Activated CD8-positive, alpha-beta T cell treated with anti-CD3 and anti-CD28 coated beads for 36 hours (primary cell): Measurements from ENCODE around the gene FRMPD3. TPM values are rescaled to one million over a fixed set of nuclear protein-coding genes. Genes with fewer than 3 reads are reported as not detected.
A peak's percentile ranks its signal among the peaks of the same experiment; 100 is the strongest.

Source experiments
- ATAC-seq: fragments of 200-7000 bp; cut with Tn5 transposase; one replicate; pipeline ENCODE4 v1.10.0; 2021; ENCODE audit warnings: mild to moderate bottlenecking, moderate library complexity
- CTCF ChIA-PET: fragments of 350-600 bp; sonication (Branson Sonifier 250); formaldehyde crosslinking; loops from one replicate; lab custom pipeline; 2021; ENCODE audit warnings: antibody characterized with exemption; lab: Charles Lee
- POLR2A ChIA-PET: fragments of 350-600 bp; sonication (Branson Sonifier 250); formaldehyde crosslinking; loops from one replicate; lab custom pipeline; 2021; ENCODE audit warnings: antibody characterized with exemption; lab: Charles Lee
- DNase-seq: peaks from one replicate; pipeline ENCODE4 v3.0.0-alpha.2; 2020
- H3K27ac Mint-ChIP-seq: one replicate; pipeline ENCODE4 v1.8.0; 2021; ENCODE audit warnings: mild to moderate bottlenecking, mixed read lengths
- H3K27me3 Mint-ChIP-seq: one replicate; pipeline ENCODE4 v1.8.0; 2021; ENCODE audit warnings: mixed read lengths
- H3K36me3 Mint-ChIP-seq: one replicate; pipeline ENCODE4 v1.8.0; 2021; ENCODE audit warnings: low read depth, mixed read lengths
- H3K4me1 Mint-ChIP-seq: one replicate; pipeline ENCODE4 v1.8.0; 2021; ENCODE audit warnings: low read depth, mixed read lengths
- H3K4me3 Mint-ChIP-seq: one replicate; pipeline ENCODE4 v1.8.0; 2021; ENCODE audit warnings: mild to moderate bottlenecking, moderate library complexity, mixed read lengths
- H3K9me3 Mint-ChIP-seq: one replicate; pipeline ENCODE4 v1.8.0; 2021; ENCODE audit warnings: mixed read lengths
- CTCF ChIP-seq: fragments of 200-600 bp; IDR thresholded peaks from one replicate; pipeline ENCODE4 v1.8.0; 2022; ENCODE audit warnings: antibody characterized with exemption, mild to moderate bottlenecking
- intact Hi-C: fragments of 100-400 bp; cut with micrococcal nuclease; formaldehyde crosslinking; loops from one replicate; pipeline ENCODE4 v1.10.0; 2022
- total RNA-seq, 2 experiments: library from RNA; stranded (reverse); gene quantifications; one replicate each; pipeline ENCODE4 v1.2.3, GENCODE V29; 2021

Gene FRMPD3
- total RNA-seq, result not detected

- no peaks in the 10 kb centered on the region for H3K36me3 Mint-ChIP-seq
- DNase-seq, result no peak
- H3K27me3 Mint-ChIP-seq, result peaks cover 41% of the 10 kb centered on the region
- H3K4me1 Mint-ChIP-seq, result peaks cover 16% of the 10 kb centered on the region
- no peak for ATAC-seq
- no peak within 1 kb of the TSS for H3K27ac Mint-ChIP-seq
- intact Hi-C loops, result no loop called here
- ChIA-PET CTCF (interaction anchor here (0.8 kb wide), 1 partner anchor 329 kb away, joined by 3 read pairs; no protein-coding TSS in a partner anchor), POLR2A (interaction anchor here (1.1 kb wide), 1 partner anchor 12 kb away, joined by 4 read pairs; no protein-coding TSS in a partner anchor)
- peak within 1 kb of the TSS; percentile 51 for H3K4me3 Mint-ChIP-seq
- no peaks in the 10 kb centered on the region for H3K9me3 Mint-ChIP-seq
- TF ChIP-seq CTCF, result no peak
Observed at GRCh38 chrX:107448998-107449835, at the start of gene FRMPD3. Gene FRMPD3 (plus strand): TSS chrX:107449652. CDS start chrX:107526589, 76,937 bp downstream.

GRCh38 chrX:107420571-107420970, 28.9 kb upstream of the FRMPD3 start:
- Mint-ChIP-seq H3K4me1 (no peaks in the 10 kb centered on the region), H3K9me3 (no peaks in the 10 kb centered on the region), H3K27ac (no peak overlapping the region), H3K4me3 (no peak overlapping the region), H3K36me3 (no peaks in the 10 kb centered on the region), H3K27me3 (no peaks in the 10 kb centered on the region)
- intact Hi-C loops, result loop anchor here (10.0 kb wide), 1 partner anchor 526 kb away; no protein-coding TSS in a partner anchor
- POLR2A ChIA-PET, result no interaction called here
- TF ChIP-seq CTCF, result no peak
- CTCF ChIA-PET, result interaction anchor here (1.4 kb wide), 1 partner anchor 45 kb away, joined by 3 read pairs; no protein-coding TSS in a partner anchor
- ATAC-seq (no peak), DNase-seq (no peak)

- Mint-ChIP-seq H3K9me3 (no peaks in the 10 kb centered on the region), H3K36me3 (no peaks in the 10 kb centered on the region), H3K4me1 (no peaks in the 10 kb centered on the region), H3K27me3 (no peaks in the 10 kb centered on the region), H3K27ac (no peak overlapping the region), H3K4me3 (no peak overlapping the region)
- no peak for TF ChIP-seq CTCF
- ChIA-PET POLR2A (interaction anchor here (0.6 kb wide), 1 partner anchor 85 kb away, joined by 3 read pairs; no protein-coding TSS in a partner anchor), CTCF (no interaction called here)
- intact Hi-C loops, result loop anchor here (10.0 kb wide), 1 partner anchor 527 kb away; no protein-coding TSS in a partner anchor
- ATAC-seq (no peak), DNase-seq (no peak)
Observed at GRCh38 chrX:107421337-107421861, 28.1 kb upstream of the FRMPD3 start.

GRCh38 chrX:107429090-107429489, 20.4 kb upstream of the FRMPD3 start:
- no peaks in the 10 kb centered on the region for H3K9me3 Mint-ChIP-seq
- ATAC-seq (no peak), DNase-seq (no peak)
- H3K36me3 Mint-ChIP-seq, result no peaks in the 10 kb centered on the region
- CTCF ChIA-PET, result interaction anchor here (0.9 to 1.2 kb wide), 2 partner anchors 14 to 535 kb away, joined by 4 read pairs; no protein-coding TSS in a partner anchor
- intact Hi-C loops, result loop anchor here (10.0 kb wide), 1 partner anchor 534 kb away; no protein-coding TSS in a partner anchor
- H3K27me3 Mint-ChIP-seq, result no peaks in the 10 kb centered on the region
- TF ChIP-seq CTCF, result peak; percentile 35
- H3K4me1 Mint-ChIP-seq, result no peaks in the 10 kb centered on the region
- no peak overlapping the region for H3K27ac Mint-ChIP-seq
- H3K4me3 Mint-ChIP-seq, result no peak overlapping the region
- POLR2A ChIA-PET, result no interaction called here
